ENCODE results near the gene TARBP1.
"Not testable (repeated sequence)": the region's sequence is repeated elsewhere in the genome, so short reads cannot be mapped to it uniquely, and the experiment has no call there.

DNA sequence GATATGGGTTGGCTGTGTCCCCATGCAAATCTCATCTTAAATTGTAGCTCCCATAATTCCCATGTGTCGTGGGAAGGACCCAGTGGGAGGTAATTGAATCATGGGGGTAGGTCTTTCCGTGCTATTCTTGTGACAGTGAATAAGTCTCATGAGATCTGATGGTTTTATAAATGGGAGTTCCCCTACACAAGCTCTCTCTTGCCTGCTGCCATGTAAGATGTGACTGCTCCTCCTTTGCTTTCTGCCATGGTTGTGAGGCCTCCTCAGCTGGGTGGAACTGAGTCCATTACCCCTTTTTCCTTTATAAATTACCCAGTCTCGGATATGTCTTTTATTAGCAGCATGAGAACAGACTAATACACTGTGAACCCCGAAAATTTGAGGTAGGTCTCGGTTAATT, 25.3 kb upstream of the TARBP1 start:
- TF ChIP-seq POLR2A (IDR thresholded peaks at IDR 0.05) = not testable (repeated sequence)
- TF ChIP-seq, protein P1, sequence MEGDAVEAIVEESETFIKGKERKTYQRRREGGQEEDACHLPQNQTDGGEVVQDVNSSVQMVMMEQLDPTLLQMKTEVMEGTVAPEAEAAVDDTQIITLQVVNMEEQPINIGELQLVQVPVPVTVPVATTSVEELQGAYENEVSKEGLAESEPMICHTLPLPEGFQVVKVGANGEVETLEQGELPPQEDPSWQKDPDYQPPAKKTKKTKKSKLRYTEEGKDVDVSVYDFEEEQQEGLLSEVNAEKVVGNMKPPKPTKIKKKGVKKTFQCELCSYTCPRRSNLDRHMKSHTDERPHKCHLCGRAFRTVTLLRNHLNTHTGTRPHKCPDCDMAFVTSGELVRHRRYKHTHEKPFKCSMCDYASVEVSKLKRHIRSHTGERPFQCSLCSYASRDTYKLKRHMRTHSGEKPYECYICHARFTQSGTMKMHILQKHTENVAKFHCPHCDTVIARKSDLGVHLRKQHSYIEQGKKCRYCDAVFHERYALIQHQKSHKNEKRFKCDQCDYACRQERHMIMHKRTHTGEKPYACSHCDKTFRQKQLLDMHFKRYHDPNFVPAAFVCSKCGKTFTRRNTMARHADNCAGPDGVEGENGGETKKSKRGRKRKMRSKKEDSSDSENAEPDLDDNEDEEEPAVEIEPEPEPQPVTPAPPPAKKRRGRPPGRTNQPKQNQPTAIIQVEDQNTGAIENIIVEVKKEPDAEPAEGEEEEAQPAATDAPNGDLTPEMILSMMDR (IDR thresholded peaks at IDR 0.05) = not testable (repeated sequence)
